HG02870 (cell line): ENCODE measurements around the gene ARSJ.

Experiments
- ATAC-seq: cut with Tn5 transposase; IDR thresholded peaks from one replicate; pipeline ENCODE4 v1.9.1; 2021; ENCODE audit warnings: mild to moderate bottlenecking, moderate library complexity; ENCODE audit not compliant: unreplicated experiment

Gene ARSJ

DNA sequence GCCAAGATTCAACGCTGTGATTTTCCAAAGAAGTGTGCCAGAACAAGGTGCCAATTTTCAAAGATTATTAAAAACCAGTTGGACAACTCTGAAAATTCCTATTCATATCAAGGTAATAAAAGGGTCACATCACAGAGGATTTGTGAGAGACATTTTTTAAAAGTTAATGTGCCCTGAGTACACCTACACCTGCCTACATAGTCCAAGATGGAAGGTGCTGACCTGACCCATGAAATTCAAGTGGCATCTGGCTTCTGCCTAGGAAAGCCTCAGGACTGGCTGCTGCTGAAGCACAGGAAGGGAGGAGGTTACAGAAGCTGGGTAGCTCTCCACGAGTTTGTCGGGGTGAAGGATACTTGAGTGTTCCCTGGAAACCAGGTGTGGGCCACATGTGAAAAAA is 11.4 kb upstream of the ARSJ start:
- ATAC-seq, result no peak

DNA sequence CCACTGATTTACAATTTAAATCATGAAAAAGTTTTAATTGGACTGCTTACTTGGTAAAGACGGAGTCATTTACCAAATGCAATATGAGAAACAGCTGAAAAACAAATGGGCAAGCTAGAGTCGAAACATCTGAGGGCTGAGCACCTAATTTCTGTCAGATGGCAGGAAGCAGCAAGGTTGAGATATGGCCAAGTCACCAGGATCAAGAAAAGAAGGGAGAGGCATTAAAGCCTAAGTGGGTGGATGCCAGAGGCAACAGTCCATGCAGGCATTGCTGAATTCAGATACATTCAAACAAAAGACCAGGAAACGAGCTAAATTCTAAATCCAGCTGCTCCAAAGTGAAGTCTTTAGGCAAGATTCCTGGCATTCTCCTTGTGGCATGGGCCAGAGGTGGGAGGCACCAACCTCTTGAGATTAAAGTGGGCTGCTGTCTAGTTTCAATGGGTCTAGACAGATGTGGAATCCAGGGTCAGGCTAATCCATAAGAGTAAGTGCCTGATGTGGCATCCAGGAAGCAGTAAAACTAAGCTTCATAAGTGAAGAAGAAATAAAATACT is 8.0 kb upstream of the ARSJ start:
- ATAC-seq, result no peak

DNA sequence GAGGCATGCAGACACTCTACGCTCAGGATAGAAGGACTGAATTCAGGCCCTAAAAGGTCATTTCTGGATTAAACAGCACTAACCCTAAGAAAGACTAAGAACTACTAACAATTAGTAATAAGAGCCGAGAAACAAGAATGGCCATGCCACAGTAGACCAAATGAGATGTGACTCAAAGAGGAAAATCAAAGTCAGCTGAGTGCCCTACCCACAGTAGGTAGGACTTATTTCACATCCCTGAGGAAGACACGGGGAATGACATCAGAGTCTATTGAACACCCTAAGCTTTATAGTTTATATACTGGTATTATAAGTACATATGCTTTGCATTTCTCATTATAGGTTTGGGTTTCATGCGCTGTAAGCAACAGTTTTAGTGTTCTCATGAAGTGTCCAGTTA is 2.7 kb upstream of the ARSJ start:
- ATAC-seq, result no peak

DNA sequence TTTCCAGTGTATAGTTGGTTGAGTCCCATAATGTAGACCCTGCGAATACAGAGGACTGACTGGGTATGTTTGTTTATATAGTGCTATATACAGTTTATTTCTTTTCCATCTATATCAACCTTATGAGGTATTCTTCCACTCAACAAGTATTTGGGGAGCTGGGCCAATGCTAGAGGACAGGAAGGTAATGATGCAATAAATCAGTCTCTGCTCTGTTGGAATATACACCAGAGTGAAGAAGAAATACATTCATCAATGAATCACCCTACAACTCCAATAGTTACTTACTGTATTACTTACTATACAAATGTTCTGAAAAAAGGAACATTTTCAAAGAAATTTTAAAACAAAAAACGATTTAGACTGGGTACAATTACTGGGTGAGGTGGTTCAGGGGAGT is 2.1 kb upstream of the ARSJ start:
- ATAC-seq, result no peak

DNA sequence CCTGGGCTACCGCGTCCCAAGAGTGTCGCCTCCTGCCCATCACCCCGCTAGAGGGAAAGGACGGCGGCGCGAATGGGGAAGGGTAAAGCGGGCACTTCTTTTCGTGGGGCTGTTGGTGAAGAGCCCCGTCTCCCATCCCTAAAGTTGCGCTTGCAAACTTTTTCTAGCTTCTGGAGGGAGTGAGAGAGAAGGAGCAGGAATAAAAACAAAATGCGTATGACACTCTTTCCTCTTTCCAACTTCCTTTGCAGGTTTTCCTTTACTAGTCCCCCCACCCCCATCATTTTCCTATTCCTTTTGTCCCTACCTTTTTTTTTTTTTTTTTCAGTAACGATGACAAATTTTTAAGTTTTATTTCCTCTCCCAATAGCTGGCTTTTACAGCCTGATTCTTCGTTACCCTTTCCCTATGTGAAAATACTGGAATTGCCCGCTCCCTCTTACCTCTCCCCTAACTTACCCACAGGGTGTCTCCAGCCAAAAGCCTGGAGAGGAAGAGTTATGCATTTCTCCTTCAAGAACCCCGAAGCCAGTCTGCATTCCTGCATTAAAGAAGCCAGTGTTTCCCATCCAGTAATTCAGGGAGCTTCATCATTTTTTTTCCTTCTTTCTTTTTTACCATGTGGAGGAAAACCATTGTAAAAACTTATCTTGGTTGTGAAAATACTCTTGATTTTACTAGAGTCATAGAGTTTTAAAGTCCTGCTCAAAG is 613 bp upstream of the ARSJ start:
- ATAC-seq, result no peak

DNA sequence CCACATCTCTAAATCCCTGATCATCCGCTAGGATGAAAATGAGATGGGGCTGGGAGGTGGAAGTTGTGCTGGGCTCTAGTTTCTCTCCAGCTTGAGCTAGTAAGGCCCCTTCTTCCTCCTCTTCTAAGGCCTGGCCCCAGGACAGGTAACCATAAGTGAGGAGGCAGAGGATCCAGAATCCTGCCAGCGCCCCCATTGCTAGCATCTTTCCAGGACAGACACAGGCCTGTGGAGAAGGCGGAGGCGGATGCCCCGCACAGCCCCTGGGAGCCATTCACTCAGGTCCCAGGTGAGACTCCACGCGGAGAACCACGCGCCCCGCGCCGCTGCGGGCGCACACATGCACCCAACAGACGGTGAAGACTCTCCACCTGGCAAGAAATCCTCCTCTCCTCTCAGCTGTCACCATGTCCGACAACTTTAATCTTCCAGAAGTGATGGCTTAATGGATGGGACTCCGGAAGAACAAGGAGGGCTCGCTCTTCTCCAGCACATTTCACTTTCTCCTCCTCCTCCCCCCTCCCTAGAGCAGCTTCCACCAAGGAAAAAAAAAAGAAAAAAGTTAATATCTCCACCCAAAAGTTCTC is 793 bp downstream of the ARSJ start:
- no peak for ATAC-seq

DNA sequence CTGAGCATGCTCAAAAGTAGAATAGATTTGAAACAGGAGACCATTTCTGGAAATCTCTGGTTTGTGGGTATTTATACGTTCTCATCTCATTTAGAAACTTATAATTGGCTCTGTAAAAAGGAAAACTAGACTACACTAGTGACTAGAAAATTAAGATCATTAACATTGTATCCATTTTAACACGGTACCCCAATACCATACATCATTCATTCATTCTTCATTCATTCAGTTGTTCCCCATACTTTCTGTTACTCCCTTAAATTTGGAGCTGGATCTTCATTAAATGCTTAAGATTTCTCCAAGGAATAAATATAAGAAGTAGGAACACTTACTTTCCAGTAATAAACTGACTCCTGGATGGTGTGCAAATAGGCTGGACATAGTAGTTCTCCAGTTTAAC is 1.3 kb downstream of the ARSJ start:
- no peak for ATAC-seq

DNA sequence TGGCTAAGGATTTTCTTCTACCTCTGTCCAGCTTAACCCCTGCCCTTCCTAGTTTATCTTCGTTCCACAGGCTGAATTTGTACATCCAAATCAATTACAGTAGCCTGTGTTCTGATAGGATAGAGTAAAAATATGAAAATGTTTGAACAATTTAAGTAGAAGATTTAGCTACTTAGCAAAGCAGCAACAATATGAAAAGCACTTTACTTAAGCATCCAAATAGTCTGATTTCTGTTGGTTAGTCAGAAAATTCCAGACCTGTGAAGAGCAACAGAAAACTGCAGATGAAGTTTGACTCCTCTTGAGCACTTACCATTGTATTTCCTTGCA is 2.0 kb downstream of the ARSJ start:
- ATAC-seq, result no peak

DNA sequence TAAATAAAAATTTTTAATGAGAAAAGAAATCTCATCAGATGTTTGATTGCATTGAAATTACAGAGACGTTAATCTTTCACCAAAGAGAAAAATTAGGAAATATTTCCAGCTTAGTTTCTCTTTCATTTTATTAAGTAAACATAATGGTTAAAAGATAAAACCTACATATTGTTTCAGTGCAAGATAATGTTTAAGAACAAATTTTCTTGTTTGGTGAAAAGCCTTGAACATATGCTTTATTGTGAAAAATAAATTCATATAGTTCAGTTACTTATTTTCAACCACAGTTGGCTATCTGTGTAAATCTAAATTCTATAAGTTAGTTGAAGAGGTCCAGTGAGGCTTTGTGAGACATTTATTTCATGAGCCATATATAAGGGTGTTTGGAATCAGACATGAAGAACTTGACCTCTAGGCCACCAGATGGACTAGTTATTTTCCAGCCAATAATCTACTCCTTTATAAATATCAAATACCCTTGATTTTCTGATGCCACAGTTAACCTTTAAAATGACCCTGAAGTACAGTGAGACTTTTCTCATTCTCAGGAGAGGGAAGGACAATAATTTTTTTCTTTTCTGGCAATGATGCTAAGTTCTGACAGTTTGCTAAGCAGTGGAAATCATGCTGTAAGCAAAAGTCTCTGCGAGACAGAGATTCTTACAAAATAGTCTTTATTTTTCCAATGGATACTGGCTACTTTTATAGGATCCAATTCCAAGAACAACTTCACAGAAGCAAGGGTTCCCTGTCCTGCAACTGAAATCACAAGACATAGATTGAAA is 2.5 kb downstream of the ARSJ start:
- no peak for ATAC-seq

DNA sequence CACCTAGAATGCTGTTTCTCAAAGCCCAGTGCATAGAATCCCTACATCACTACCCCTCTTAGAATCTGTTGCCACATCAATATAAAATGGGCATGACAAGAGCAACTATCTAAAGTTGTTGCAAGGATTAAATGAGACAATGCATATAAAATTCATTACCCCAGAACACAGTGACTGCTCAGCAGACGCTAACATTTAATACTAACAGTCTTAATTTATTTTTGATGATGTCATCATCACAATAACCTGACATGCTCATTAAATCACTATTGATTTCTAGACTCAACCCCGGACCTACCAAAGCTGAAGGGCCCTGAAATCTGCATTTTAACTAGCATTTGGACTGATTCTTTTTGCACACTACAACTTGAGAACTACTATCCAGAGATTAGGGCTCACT is 3.9 kb downstream of the ARSJ start:
- ATAC-seq, result no peak

DNA sequence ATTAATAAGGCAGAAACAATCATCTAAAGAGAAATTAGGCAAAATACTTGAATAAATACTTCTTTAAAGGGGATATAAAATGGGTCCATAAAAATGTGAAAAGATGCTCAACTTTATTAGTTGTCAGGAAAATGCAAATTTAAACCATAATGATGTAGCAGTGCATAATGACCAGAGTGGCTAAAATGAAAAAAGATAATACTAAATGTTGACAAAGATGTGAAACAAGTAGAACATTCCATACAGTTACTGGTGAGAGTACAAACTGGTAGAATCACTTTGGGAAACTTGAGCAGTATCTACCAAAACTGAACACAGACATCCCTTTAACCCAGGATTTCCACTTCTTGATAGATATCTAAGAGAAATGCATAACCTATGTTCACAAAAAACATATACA is 5.0 kb downstream of the ARSJ start:
- ATAC-seq, result no peak

DNA sequence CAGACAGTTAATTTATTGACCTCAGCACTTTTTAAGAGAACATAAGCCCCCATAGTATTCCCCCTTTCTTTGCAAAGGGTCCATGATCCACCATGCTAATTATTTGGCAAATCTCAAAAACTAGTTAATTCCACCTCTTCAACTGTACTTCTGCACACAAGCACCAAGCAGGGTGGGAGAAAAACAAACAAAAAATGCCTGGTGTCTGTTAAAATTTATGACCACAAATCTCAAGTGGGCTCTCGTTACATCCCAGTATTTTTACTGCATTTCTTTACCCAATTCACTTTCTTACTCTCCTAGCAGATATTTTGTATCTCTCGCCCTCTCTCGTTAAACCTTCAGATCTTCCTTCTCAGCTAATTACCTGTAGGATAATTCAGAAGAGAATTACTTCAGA is 6.1 kb downstream of the ARSJ start:
- ATAC-seq, result no peak

DNA sequence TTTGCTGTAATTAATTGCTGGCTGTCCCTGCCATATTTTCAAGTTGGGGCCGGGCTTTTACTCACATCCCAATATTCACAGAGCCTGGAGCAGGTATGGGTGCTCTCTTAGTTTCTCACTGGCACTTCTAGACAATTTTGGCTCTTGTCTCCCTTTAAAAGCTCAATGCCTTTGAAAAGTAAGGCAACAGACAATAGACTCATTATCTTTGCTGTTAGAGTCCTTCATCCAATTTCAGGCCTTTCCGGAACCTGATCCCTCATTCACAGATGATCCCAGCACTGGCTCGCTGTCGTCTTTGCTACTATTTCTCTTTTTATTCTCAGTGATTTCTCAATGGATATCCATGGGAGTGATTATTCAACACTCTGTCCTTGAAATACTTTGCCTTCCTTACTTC is 6.7 kb downstream of the ARSJ start:
- ATAC-seq, result no peak

DNA sequence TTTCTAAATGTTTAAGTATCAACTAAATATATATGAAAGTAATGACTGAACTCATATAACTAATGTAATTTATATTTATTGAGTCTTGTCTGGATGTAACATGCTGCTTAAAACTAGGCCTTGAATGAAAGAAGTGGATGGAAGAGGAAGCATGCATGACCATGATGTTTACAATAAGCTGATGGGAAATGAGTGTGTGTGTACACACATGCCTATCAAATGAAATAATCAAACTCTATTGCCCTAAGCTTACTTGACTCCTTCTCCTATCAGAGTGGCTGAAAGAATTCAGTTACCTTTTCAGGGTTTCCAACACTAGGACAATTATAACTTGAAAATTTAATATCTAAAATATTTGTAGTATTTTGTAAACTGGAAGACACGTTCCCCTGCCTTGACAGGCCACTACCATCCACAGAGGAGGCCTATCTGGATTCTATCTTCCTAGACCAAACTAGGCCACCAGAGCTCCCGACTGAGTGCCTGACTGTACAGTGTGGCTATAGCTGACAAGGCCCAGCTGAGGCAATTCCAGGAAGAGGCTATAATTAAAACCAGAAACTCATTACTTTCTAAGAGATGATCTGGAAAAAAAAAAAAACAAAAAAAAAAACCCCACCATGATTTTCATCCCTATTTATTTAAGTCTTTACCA is 7.6 kb downstream of the ARSJ start:
- no peak for ATAC-seq

DNA sequence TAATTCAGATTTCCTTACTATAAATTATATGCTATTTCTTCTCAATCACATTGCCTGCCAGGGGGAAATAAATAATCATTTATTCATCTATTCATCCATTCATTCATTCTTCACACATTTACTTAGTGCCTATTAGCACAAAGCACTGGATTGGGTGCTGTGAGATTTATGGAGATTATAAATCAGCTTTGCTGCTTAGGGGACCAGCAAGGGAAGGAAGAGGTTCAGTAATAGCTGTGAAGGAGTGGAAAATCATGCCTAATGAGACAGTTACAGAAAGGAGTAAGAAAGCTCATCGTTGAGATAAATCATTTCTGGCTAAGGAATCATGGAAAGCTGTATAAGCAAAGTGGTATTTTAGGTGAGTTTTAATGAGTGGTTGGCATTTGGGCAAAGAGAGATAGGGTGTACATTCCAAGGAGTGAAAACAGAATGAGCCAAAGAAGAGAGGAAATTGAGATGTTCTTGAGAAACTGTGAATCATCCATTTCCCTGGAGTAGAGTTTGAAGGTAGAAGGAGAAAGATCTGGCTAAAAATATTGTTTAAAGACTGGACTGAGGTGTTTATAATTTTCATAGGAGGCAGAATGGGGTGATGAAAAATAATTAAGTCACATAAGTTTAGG is 9.6 kb downstream of the ARSJ start:
- no peak for ATAC-seq

DNA sequence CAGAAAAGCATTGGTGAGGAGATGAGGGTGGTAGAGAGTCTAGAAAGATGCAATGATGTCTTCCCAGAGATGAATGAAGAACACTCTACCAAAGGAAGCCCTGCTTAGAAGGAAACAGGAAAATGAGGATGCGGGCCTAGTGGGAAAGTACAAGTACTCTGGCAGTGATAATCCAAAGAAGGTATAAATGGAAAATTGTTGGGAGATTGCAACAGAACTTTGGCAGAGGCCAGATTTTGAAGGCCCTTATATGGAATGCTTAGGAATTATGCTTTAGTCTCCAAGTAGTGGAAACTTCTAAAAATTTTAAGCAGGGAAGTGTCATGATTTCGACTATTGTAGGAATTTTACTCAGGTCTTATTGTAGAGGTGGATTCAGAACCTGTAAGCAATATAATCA is 11.0 kb downstream of the ARSJ start:
- no peak for ATAC-seq

DNA sequence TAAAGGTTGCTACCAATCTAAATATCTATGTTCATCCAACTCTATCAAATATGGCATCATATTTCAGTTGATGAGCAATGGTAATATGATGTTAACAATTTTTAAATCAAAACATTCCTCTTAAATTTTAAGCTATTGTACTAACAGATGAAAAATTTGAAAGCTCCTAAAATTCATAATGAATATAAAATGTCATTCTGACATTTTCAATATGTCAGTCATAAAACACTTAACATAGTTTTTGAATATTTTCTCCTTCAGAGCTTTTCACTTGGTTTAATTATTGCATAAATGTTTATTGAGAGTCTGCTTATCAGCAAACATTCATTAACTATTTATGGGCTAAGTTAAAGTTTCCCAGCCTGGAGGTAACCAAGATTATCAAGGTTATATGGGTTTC is 11.8 kb downstream of the ARSJ start:
- ATAC-seq, result no peak

DNA sequence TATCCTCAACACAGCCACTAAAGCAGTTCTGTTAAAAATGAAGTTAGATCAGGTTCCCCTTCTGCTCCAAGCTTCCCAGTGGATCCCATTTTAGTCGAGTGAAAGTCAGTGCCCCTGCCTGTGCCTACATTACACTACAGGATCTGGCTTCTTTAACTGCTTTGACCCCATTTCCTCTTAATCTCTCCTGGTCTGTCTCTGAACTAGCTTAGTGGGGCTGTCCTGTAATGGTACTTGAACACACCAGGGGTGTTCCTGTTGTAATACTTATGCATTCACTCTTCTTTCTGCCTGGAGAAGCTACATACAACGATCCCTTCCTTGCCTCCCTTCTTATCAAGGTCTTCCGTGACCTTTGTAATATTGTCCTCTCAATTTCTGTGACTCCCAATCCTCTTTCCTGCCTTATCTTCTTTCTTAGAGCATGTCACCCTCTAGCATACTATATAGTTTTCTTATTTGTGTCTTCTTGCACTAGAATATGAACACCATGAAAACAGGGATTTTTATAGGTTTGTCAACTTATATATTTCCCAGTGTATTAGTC is 16.7 kb downstream of the ARSJ start:
- no peak for ATAC-seq

DNA sequence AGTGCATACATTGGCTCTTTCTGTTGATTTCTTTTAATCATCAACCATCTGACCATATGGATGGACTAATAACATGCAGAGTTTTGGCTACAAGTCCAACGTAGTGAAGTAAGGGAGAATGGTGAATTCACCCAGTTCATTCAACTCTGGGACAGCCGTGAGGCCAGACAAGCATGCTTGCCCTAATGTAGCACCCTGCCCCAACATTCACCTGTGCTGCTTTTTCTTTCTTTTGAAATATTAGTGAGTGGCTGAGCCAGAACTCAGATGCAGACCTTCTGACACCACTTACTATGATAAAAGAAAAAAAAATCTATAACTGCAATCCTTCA is 17.5 kb downstream of the ARSJ start:
- ATAC-seq, result no peak

DNA sequence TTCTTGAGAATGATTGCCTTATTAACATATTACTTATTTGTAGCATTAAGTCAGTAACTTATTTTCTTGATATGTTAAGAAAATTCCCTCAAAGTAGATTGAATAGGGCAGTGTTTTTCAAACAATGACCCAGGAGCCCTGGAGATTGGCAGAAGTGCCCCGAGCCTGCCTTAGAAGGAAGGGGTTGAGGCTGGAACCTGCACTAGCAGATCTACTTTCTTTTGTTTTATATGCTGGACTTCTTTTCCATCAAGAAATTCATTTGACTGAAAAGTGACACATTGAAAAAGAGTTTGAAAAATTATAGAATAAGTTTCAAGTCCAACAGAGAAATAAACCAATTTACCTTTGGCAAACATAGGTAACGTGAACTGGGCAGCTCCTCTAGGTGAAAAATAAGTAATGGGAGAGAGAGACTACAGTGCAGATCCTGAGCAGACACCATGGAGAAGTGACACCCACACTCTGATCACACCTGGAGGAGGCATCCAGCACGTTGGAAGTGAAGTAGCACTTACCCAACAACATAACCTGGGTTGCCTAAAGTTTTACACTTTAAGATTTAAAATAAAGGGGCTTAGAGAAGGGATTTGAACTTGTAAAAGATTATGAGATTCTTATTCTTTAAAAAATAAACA is 18.6 kb downstream of the ARSJ start:
- no peak for ATAC-seq

DNA sequence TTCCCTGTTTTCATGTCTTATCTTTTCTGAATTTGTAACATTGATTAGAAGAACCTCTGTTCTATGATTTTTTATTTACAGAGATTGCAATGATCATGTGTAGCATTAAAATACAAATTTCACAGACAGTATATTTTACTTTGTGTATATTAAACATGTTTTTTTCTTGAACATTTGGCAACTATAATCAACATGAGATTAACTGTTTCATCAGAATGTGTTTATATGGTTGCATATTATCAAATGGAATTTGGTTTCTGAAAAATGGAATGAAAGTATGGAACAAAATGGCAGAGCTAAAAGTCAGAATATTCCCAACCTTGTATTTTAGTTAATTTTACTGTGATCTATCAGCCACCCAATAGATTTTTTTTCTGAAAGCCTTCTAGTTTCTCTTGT is 19.9 kb downstream of the ARSJ start:
- no peak for ATAC-seq
